Erythroblast (primary cell): ENCODE measurements around the gene UVSSA.
"Not testable (repeated sequence)": the region's sequence is repeated elsewhere in the genome, so short reads cannot be mapped to it uniquely, and the experiment has no call there.

Experiments
- DNase-seq, 2 experiments: peaks; one replicate each; lab custom pipeline; 2025; lab: John Stamatoyannopoulos, UW
- GATA1 ChIP-seq: IDR thresholded peaks from 2 replicates; pipeline ENCODE4 v1.6.1; 2011; ENCODE audit warnings: low read depth, mild to moderate bottlenecking, control low read depth, low read length, moderate library complexity
- POLR2A ChIP-seq: IDR thresholded peaks from 2 replicates; pipeline ENCODE4 v1.6.1; 2011; ENCODE audit warnings: mild to moderate bottlenecking, low read length

Gene UVSSA

GRCh38 chr4:1381944-1382541 is 35.0 kb downstream of the UVSSA start:
- no peak for DNase-seq
- no peak for TF ChIP-seq GATA1
- no peak for TF ChIP-seq POLR2A

DNA sequence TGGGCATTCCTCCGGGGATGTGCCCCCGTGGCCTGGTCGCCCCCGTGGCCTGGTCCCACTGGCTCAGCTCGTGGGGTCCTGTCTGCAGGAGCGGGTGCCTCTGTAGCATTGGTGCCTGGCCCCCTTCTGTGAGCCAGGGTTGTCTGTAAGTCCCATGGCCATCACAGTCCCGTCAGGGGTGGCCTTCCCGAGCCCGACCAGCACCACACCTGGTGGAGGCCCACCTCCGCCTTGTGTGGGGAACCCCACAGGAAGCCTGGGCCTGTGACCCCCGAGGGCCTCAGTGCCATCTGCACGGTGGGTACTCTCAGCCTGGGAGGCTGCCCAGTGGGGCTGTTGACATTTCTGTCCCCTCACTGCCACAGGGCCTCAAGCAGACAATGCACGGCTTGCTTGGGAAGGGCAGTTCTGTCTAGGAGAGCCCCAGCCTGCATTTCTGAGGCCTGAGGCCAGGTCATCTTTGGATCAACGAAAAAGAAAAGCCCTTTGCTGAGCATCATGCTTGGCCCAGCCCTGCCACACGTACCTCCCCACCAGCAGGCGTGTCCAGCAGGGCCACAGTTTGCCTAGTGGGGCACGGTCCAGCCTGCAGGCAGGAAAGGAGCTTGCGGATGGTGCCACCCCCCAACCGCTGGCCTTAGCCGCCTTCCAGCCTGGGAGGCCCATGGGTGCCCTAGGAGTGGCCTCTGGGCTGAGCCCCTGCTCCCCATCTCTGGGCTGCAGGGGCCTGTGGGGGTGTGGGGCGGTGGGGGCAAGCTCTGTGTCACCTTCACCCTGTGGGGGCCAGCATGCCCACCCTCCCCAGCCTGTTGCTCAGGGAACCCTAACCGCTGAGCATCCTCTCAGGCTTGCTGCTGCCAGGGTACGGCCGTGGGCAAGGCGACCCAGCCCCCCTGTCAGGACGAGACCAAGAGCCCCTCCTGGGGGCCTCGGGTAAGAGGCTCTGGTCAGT is 36.0 kb downstream of the UVSSA start:
- DNase-seq: no peak
- no peak for TF ChIP-seq POLR2A
- TF ChIP-seq GATA1: no peak

- DNase-seq: no peak
Observed at GRCh38 chr4:1383728-1384591, 37.0 kb downstream of the UVSSA start.

DNA sequence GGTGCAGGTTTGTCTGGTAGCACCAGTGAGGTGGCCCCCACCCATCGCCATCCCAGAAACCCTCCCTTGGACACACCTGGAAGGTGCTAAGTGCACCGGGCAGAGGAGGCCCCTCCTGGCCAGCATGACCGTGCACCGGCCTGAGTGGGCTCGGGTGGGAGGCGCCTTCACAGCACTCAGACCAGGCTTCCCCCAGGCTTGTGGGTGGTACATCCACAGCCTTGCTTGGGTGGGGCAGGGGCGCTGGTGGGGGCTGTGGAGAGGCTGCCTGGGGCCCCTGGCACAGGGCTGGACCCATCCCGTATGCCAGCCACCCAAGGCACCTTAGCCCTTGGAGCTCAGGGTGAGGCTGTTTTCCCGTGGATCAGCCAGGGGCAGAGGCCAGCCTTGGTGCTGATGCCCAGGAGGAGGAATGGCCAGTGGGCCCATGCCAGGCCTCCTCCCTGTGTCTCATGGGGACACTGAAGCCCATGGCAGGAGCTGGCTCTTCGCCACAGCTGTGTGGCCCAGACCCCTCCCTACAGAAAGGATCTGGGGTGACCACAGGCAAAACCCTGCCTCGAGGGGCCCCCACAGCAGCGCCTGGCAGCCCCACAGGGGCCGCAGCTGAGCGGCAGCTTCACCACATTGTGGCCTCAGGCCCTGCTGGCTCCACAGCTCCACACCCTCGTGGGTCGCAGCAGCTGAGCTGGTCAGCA is 37.8 kb downstream of the UVSSA start:
- DNase-seq: no peak
- TF ChIP-seq GATA1 (no peak), POLR2A (no peak)

More at GRCh38 chr4:1383728-1384591, 37.0 kb downstream of the UVSSA start:
- no peak for TF ChIP-seq GATA1
- TF ChIP-seq POLR2A: no peak

GRCh38 chr4:1385373-1386340 is 38.6 kb downstream of the UVSSA start:
- no peak for TF ChIP-seq GATA1
- TF ChIP-seq POLR2A: no peak
- no peak for DNase-seq

- DNase-seq: not testable (repeated sequence)
Observed at GRCh38 chr4:1393363-1393762, 46.4 kb downstream of the UVSSA start.

GRCh38 chr4:1393866-1394265 is 46.9 kb downstream of the UVSSA start:
- DNase-seq: no peak
- TF ChIP-seq POLR2A (no peak), GATA1 (no peak)

DNA sequence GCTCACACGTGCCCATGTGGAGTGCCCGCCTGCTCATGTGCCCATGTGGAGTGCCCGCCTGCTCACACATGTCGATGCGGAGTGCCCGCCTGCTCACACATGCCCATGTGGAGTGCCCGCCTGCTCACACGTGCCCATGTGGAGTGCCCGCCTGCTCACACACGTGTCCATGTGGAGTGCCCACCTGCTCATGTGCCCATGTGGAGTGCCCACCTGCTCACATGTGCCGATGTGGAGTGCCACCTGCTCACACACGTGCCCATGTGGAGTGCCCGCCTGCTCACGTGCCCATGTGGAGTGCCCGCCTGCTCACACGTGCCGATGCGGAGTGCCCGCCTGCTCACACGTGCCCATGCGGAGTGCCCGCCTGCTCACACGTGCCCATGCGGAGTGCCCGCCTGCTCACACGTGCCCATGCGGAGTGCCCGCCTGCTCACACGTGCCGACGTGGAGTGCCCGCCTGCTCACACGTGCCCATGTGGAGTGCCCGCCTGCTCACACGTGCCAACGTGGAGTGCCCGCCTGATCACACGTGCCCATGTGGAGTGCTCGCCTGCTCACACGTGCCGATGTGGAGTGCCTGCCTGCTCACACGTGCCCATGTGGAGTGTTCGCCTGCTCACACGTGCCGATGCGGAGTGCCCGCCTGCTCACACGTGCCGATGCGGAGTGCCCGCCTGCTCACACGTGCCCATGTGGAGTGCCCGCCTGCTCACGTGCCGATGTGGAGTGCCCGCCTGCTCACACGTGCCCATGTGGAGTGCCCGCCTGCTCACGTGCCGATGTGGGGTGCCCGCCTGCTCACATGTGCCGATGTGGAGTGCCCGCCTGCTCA is 47.8 kb downstream of the UVSSA start:
- DNase-seq: not testable (repeated sequence)

DNA sequence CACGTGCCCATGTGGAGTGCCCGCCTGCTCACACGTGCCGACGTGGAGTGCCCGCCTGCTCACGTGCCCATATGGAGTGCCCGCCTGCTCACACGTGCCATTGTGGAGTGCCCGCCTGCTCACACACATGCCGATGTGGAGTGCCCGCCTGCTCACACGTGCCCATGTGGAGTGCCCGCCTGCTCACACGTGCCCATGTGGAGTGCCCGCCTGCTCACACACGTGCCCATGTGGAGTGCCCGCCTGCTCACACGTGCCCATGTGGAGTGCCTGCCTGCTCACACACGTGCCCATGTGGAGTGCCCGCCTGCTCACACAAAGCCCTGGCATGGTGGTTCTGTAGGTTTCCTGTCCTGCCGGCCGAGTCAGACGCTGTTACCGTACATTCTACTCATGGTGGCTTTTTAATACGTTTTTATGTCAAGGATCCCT is 48.4 kb downstream of the UVSSA start:
- DNase-seq: not testable (repeated sequence)

DNA sequence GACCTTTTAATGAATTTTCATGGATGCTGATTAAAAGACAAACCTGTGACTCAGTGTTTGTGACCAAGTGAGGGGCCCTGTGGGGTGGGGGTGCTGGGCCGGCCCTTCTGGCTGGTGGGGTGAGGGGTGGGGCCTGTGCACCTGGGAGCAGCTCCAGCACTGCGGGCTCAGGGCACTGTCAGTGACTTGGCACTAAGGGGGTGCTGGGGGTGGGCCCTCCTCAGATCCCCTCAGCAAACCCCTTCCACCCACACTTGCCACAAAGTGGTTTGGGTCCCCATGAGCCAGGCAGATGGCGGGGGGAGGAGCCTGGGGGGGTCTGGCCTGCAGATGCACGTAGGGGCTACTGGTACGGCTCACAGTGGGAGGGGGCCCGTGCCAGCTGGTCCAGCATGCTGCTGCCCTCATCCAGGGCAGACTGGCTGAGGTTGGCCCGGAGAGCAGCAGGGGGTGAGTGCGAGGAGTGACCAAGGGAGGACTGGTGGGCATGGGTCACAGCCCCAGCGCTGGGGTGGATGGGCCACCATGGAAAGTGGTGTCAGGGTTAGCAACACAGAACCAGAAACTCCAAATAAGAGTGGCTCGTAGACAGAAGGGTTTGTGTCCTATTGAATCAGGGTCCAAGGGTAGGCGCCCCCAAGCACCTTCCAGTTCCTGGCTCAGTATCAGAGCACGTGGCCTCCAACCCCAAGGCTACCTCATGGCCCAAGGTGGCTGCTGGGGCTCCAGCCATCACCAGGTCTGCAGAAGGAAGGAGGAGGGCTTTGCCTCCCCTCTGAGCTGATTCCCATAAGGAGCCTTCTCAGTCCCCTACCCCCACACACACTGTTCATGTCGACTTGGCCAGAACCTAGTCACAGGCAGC is 49.2 kb downstream of the UVSSA start:
- TF ChIP-seq POLR2A (no peak), GATA1 (no peak)
- no peak for DNase-seq
